Panc1 (cell line): ENCODE data around the gene CCDC60.

Source experiments
- TF ChIP-seq, protein P1 (sequence below), 2 experiments: IDR thresholded peaks; 2 replicates each; pipeline ENCODE4 v1.6.1; 2011 to 2012; ENCODE audit warnings: low read depth in 2 of 2, control low read depth in 1 of 2, low read length in 1 of 2, mild to moderate bottlenecking in 1 of 2, moderate library complexity in 1 of 2; ENCODE audit not compliant: insufficient read depth in 1 of 2
- TF ChIP-seq, protein P2 (sequence below): fragments of 450-650 bp; IDR thresholded peaks from 2 replicates; pipeline ENCODE4 v1.5.1; 2017; ENCODE audit warnings: mild to moderate bottlenecking

DNA sequence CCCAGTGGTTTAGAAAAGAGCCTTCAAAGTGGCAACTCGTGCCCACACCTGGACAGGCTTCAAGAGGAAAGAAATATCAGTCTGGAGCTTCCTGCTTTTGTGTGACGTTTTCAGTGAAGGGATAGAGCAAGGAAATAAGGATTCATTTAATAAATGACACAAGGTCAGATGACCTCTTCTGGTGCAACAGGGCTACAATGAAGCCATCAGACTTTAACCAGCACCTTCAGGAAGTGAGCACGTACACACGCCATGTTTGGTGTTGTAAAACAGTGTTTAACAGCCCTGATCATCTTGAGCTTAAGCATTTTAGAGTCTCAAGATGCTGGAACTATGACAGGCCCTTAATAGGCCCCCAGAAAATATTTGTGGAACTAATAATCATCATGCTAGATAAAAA, 59.1 kb downstream of the CCDC60 start:
- TF ChIP-seq, protein P1, sequence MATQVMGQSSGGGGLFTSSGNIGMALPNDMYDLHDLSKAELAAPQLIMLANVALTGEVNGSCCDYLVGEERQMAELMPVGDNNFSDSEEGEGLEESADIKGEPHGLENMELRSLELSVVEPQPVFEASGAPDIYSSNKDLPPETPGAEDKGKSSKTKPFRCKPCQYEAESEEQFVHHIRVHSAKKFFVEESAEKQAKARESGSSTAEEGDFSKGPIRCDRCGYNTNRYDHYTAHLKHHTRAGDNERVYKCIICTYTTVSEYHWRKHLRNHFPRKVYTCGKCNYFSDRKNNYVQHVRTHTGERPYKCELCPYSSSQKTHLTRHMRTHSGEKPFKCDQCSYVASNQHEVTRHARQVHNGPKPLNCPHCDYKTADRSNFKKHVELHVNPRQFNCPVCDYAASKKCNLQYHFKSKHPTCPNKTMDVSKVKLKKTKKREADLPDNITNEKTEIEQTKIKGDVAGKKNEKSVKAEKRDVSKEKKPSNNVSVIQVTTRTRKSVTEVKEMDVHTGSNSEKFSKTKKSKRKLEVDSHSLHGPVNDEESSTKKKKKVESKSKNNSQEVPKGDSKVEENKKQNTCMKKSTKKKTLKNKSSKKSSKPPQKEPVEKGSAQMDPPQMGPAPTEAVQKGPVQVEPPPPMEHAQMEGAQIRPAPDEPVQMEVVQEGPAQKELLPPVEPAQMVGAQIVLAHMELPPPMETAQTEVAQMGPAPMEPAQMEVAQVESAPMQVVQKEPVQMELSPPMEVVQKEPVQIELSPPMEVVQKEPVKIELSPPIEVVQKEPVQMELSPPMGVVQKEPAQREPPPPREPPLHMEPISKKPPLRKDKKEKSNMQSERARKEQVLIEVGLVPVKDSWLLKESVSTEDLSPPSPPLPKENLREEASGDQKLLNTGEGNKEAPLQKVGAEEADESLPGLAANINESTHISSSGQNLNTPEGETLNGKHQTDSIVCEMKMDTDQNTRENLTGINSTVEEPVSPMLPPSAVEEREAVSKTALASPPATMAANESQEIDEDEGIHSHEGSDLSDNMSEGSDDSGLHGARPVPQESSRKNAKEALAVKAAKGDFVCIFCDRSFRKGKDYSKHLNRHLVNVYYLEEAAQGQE (IDR thresholded peaks at IDR 0.05; ENCODE audit: insufficient read depth in 1 of 2, low read depth in 2 of 2, low read length in 1 of 2), result no peak
- TF ChIP-seq, protein P2, sequence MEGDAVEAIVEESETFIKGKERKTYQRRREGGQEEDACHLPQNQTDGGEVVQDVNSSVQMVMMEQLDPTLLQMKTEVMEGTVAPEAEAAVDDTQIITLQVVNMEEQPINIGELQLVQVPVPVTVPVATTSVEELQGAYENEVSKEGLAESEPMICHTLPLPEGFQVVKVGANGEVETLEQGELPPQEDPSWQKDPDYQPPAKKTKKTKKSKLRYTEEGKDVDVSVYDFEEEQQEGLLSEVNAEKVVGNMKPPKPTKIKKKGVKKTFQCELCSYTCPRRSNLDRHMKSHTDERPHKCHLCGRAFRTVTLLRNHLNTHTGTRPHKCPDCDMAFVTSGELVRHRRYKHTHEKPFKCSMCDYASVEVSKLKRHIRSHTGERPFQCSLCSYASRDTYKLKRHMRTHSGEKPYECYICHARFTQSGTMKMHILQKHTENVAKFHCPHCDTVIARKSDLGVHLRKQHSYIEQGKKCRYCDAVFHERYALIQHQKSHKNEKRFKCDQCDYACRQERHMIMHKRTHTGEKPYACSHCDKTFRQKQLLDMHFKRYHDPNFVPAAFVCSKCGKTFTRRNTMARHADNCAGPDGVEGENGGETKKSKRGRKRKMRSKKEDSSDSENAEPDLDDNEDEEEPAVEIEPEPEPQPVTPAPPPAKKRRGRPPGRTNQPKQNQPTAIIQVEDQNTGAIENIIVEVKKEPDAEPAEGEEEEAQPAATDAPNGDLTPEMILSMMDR, result no peak
